Measurements from ENCODE around the gene SLC5A1. TPM values are rescaled to one million over a fixed set of nuclear protein-coding genes. Genes with fewer than 3 reads are reported as not detected.

The SLC5A1 gene
- total and polyA plus RNA-seq, 2 of the 13 experiments (the other 11 are each of a cell fraction or from before 2014, with no cell fraction given): not detected

DNA sequence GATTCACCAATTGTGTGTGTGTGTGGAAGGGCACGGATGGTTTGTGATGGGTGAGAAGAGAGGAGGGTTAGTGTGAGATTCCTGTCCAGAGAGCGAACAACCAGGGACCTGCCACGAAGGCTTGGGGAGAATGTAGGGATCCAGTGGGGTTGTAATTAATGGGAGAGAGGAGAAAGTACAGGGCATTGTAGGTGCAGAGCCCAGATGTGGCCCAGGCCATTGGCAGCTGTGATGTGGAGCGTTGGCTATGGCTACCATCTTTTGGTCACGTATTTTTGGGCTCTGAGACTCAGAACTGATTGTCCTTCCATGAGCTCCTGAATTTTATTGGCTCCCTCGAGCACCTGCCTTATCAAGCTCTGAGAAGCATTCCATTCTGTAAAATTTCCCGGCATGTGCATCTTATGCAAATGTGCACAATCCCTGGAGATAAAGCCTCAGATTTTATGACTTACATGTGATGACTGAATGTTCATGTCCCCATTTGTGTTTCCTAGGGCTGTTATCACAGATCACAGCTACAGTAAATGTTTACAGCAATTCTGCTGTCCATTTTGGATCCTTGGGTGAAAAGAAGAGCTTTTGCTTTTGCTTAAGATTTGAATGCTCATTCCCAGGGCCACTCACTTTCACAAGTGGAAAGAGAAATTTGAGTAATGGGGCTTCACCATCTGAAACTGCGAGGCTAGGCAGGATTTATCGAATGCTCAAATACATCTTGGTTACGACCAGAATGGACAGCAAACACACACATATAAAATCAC lies 33.1 kb downstream of the SLC5A1 start (continued):
- TF ChIP-seq CAMTA2 (CRISPR knock-in tag; IDR thresholded peaks at IDR 0.05; ENCODE audit: borderline replicate concordance) (no peak), ZSCAN29 (CRISPR knock-in tag; conservative IDR thresholded peaks at IDR 0.05) (no peak), ZMYM3 (CRISPR knock-in tag; IDR thresholded peaks at IDR 0.05) (no peak), SIN3B (IDR thresholded peaks at IDR 0.05; ENCODE audit: low read length) (no peak), ZNF567 (CRISPR knock-in tag; IDR thresholded peaks at IDR 0.05; ENCODE audit: borderline replicate concordance) (no peak), DNMT3B (CRISPR knock-in tag; conservative IDR thresholded peaks at IDR 0.05) (no peak), BORCS8-MEF2B (CRISPR knock-in tag; IDR thresholded peaks at IDR 0.05) (no peak), ZNF235 (CRISPR knock-in tag; IDR thresholded peaks at IDR 0.05; ENCODE audit: borderline replicate concordance) (no peak), MAFF (IDR thresholded peaks at IDR 0.05; ENCODE audit: low read depth, low read length) (no peak)
- TF ChIP-seq, protein P1, sequence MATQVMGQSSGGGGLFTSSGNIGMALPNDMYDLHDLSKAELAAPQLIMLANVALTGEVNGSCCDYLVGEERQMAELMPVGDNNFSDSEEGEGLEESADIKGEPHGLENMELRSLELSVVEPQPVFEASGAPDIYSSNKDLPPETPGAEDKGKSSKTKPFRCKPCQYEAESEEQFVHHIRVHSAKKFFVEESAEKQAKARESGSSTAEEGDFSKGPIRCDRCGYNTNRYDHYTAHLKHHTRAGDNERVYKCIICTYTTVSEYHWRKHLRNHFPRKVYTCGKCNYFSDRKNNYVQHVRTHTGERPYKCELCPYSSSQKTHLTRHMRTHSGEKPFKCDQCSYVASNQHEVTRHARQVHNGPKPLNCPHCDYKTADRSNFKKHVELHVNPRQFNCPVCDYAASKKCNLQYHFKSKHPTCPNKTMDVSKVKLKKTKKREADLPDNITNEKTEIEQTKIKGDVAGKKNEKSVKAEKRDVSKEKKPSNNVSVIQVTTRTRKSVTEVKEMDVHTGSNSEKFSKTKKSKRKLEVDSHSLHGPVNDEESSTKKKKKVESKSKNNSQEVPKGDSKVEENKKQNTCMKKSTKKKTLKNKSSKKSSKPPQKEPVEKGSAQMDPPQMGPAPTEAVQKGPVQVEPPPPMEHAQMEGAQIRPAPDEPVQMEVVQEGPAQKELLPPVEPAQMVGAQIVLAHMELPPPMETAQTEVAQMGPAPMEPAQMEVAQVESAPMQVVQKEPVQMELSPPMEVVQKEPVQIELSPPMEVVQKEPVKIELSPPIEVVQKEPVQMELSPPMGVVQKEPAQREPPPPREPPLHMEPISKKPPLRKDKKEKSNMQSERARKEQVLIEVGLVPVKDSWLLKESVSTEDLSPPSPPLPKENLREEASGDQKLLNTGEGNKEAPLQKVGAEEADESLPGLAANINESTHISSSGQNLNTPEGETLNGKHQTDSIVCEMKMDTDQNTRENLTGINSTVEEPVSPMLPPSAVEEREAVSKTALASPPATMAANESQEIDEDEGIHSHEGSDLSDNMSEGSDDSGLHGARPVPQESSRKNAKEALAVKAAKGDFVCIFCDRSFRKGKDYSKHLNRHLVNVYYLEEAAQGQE (IDR thresholded peaks at IDR 0.05; ENCODE audit: borderline replicate concordance in 1 of 2, low read depth in 1 of 2, low read length in 2 of 2): no peak

Data from HepG2 (cell line).